ENCODE measurements around the gene PDGFB.

DNA sequence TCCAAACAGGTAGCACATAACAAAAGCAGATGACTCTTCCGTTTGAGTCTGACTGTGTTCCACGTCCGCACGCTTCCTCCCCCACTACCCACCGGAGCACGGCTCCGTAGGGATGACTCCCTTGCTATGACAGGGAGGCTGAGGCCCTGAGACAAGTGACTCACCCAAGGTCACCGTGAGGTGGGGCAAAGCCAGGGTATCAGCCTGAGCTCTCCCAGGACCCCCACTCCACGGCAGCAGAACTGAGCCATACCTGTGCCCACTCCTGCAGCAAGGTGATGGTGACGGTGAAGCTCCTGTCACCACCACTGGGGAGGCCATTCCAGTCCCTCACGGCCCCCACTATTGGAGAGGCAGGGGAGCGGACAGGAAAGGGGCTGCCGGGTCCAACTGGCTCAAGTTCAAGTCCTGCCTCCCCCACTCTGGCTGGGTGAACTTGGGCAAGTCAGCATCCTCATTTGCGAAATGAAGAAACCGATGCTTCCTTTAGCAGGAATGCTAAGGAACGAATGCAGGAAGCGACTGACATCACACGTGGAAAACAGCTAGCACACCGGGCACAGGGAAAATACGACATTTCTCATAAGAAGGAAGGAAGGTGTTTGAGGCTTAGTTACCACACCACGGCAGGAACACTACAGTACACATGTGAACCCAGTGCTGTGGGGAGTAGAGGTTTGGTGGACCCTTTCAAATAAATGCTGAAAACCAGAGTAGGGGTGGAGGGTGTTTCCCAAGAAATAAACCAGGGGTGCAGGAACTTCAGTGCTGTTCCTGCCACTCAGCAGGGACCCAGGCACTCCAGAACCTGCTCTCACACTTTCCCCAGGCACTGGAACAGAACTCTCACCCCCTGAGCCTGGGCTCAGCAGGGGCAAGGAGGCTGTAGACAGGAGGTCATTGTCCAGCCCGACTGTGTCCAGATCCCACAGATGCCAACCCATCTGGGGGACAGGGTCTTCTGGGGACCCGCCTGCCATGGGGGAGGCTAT is 59.9 kb downstream of the PDGFB start:
- TF ChIP-seq SP1 (IDR thresholded peaks at IDR 0.05) = no peak
- TF ChIP-seq FOXA1 (IDR thresholded peaks at IDR 0.05) = no peak
- no peak for TF ChIP-seq FOXK2 (IDR thresholded peaks at IDR 0.05)
- TF ChIP-seq TARDBP (IDR thresholded peaks at IDR 0.05) = no peak
- no peak for TF ChIP-seq CTBP1 (IDR thresholded peaks at IDR 0.05; ENCODE audit: borderline replicate concordance)
- TF ChIP-seq HDGF (IDR thresholded peaks at IDR 0.05; ENCODE audit: borderline replicate concordance) = no peak
- TF ChIP-seq BHLHE40 (IDR thresholded peaks at IDR 0.05; ENCODE audit: borderline replicate concordance) = no peak
